Measurements from ENCODE around the gene PEX5.
A peak's percentile ranks its signal among the peaks of the same experiment; 100 is the strongest.

PEX5 gene

GRCh38 chr12:7189398-7190267, at the start of gene PEX5:
TSS of gene PEX5 (plus strand) at chr12:7189686. CDS start at chr12:7190378, 692 bp downstream.
- DNase-seq (ENCODE audit: low read depth) = peak; percentile 89

GRCh38 chr12:7141351-7142005, 48.0 kb upstream of the PEX5 start:
- DNase-seq (ENCODE audit: low read depth) = no peak

- peak; percentile 21 for DNase-seq (ENCODE audit: low read depth)
Observed at GRCh38 chr12:7142056-7142644, 47.3 kb upstream of the PEX5 start.

- no peak for DNase-seq (ENCODE audit: low read depth)
Observed at GRCh38 chr12:7142809-7143465, 46.5 kb upstream of the PEX5 start.

- no peak for DNase-seq (ENCODE audit: low read depth)
Observed at GRCh38 chr12:7143564-7143963, 45.9 kb upstream of the PEX5 start.

GRCh38 chr12:7144414-7145120, 44.9 kb upstream of the PEX5 start:
- DNase-seq (ENCODE audit: low read depth) = peak; percentile 31

- DNase-seq (ENCODE audit: low read depth) = no peak
Observed at GRCh38 chr12:7145671-7146070, 43.8 kb upstream of the PEX5 start.

GRCh38 chr12:7146228-7146627, 43.3 kb upstream of the PEX5 start:
- no peak for DNase-seq (ENCODE audit: low read depth)

- DNase-seq (ENCODE audit: low read depth) = no peak
Observed at GRCh38 chr12:7146906-7147305, 42.6 kb upstream of the PEX5 start.

- DNase-seq (ENCODE audit: low read depth) = no peak
Observed at GRCh38 chr12:7150356-7150755, 39.1 kb upstream of the PEX5 start.

- DNase-seq (ENCODE audit: low read depth) = no peak
Observed at GRCh38 chr12:7150841-7151240, 38.6 kb upstream of the PEX5 start.

GRCh38 chr12:7151532-7151931, 38.0 kb upstream of the PEX5 start:
- DNase-seq (ENCODE audit: low read depth) = no peak

- DNase-seq (ENCODE audit: low read depth) = no peak
Observed at GRCh38 chr12:7152818-7153217, 36.7 kb upstream of the PEX5 start.

- no peak for DNase-seq (ENCODE audit: low read depth)
Observed at GRCh38 chr12:7154042-7154441, 35.4 kb upstream of the PEX5 start.

- DNase-seq (ENCODE audit: low read depth) = no peak
Observed at GRCh38 chr12:7154901-7155470, 34.5 kb upstream of the PEX5 start.

- DNase-seq (ENCODE audit: low read depth) = no peak
Observed at GRCh38 chr12:7155471-7156034, 33.9 kb upstream of the PEX5 start.

GRCh38 chr12:7156259-7157197, 33.0 kb upstream of the PEX5 start:
- no peak for DNase-seq (ENCODE audit: low read depth)

- no peak for DNase-seq (ENCODE audit: low read depth)
Observed at GRCh38 chr12:7157391-7157790, 32.1 kb upstream of the PEX5 start.

GRCh38 chr12:7158781-7159609, 30.5 kb upstream of the PEX5 start:
- DNase-seq (ENCODE audit: low read depth) = no peak
